GM21390 (cell line): ENCODE measurements around the gene IFNL2.
"Not testable (repeated sequence)": the region's sequence is repeated elsewhere in the genome, so short reads cannot be mapped to it uniquely, and the experiment has no call there.

ENCODE experiments used
- ATAC-seq: cut with Tn5 transposase; IDR thresholded peaks from one replicate; pipeline ENCODE4 v1.9.1; 2021; ENCODE audit not compliant: unreplicated experiment

The IFNL2 gene

GRCh38 chr19:39296055-39296645, 28.0 kb downstream of the IFNL2 start, which contains the start of gene IFNL1:
Gene IFNL1, plus strand, starts transcription at chr19:39296407. Its CDS starts 15 bp downstream, at chr19:39296422.
- no peak for ATAC-seq

GRCh38 chr19:39296906-39297305, 28.7 kb downstream of the IFNL2 start:
- ATAC-seq = no peak

- ATAC-seq = no peak
Measured at GRCh38 chr19:39297931-39298634, 29.9 kb downstream of the IFNL2 start.

- no peak for ATAC-seq
Measured at GRCh38 chr19:39299404-39299803, 31.2 kb downstream of the IFNL2 start.

- no peak for ATAC-seq
Measured at GRCh38 chr19:39299832-39300231, 31.6 kb downstream of the IFNL2 start.

GRCh38 chr19:39301021-39301420, 32.8 kb downstream of the IFNL2 start:
- no peak for ATAC-seq

GRCh38 chr19:39301562-39301961, 33.4 kb downstream of the IFNL2 start:
- no peak for ATAC-seq

GRCh38 chr19:39303373-39304184, 35.4 kb downstream of the IFNL2 start:
- ATAC-seq = no peak

GRCh38 chr19:39304185-39304513, 36.0 kb downstream of the IFNL2 start:
- no peak for ATAC-seq

GRCh38 chr19:39304701-39305571, 36.7 kb downstream of the IFNL2 start:
- no peak for ATAC-seq

GRCh38 chr19:39306075-39306474, 37.9 kb downstream of the IFNL2 start:
- no peak for ATAC-seq

GRCh38 chr19:39307046-39307821, 39.0 kb downstream of the IFNL2 start:
- no peak for ATAC-seq

GRCh38 chr19:39307822-39308530, 39.8 kb downstream of the IFNL2 start:
- ATAC-seq = no peak

GRCh38 chr19:39308531-39309304, 40.5 kb downstream of the IFNL2 start:
- no peak for ATAC-seq

GRCh38 chr19:39309305-39309670, 41.1 kb downstream of the IFNL2 start:
- not testable (repeated sequence) for ATAC-seq

GRCh38 chr19:39310558-39311311, 42.5 kb downstream of the IFNL2 start:
- ATAC-seq = no peak

- no peak for ATAC-seq
Measured at GRCh38 chr19:39314016-39314728, 46.0 kb downstream of the IFNL2 start.

- ATAC-seq = no peak
Measured at GRCh38 chr19:39315933-39316332, 47.7 kb downstream of the IFNL2 start.
